Panc1 (cell line): ENCODE measurements around the gene NOA1. TPM values are rescaled to one million over a fixed set of nuclear protein-coding genes. Genes with fewer than 3 reads are reported as not detected.

ENCODE experiments used
- ATAC-seq: fragments of 200-7000 bp; cut with Tn5 transposase; 2 replicates; pipeline ENCODE4 v1.9.1; 2020; ENCODE audit warnings: mild to moderate bottlenecking, moderate library complexity
- BruUV-seq: library from RNA; stranded (reverse); fragments of 400-500 nt; replicated peaks from 2 replicates; lab custom pipeline; 2021; lab: Mats Ljungman, UMichigan
- CTCF ChIA-PET: fragments of 300-600 bp; sonication (Branson Sonifier 250); formaldehyde crosslinking; loops from one replicate; lab custom pipeline; 2022; ENCODE audit warnings: antibody characterized with exemption; lab: Charles Lee
- POLR2A ChIA-PET: fragments of 300-600 bp; sonication (Branson Sonifier 250); formaldehyde crosslinking; loops from one replicate; lab custom pipeline; 2022; ENCODE audit warnings: antibody characterized with exemption; lab: Charles Lee
- DNase-seq: peaks from one replicate; pipeline ENCODE4 v3.0.0-alpha.2; 2010; ENCODE audit warnings: low read depth, low spot score
- H3K27ac ChIP-seq: 2 replicates; pipeline ENCODE4 v1.5.1; 2011; ENCODE audit warnings: mild to moderate bottlenecking, low read length, inconsistent platforms
- H3K27me3 ChIP-seq: fragments of 200-500 bp; sonication (Bioruptor generic); 2 replicates; pipeline ENCODE4 v1.6.0; 2014; ENCODE audit warnings: low read length, inconsistent platforms; ENCODE audit not compliant: control insufficient read depth, insufficient read depth
- H3K36me3 ChIP-seq: fragments of 200-500 bp; sonication (Bioruptor generic); 2 replicates; pipeline ENCODE4 v1.5.1; 2014; ENCODE audit warnings: inconsistent platforms, mild to moderate bottlenecking, low read length, moderate library complexity; ENCODE audit not compliant: control insufficient read depth, insufficient read depth
- H3K4me1 ChIP-seq: 2 replicates; pipeline ENCODE4 v1.5.1; 2011; ENCODE audit warnings: inconsistent platforms, mild to moderate bottlenecking, low read length, moderate library complexity; ENCODE audit not compliant: control insufficient read depth, insufficient read depth
- H3K4me3 ChIP-seq, 2 experiments: 2 replicates each; pipeline ENCODE4 v1.5.1; 2011 to 2012; ENCODE audit warnings: low read depth in 2 of 2, low read length in 2 of 2, mild to moderate bottlenecking in 2 of 2, inconsistent platforms in 1 of 2, moderate library complexity in 1 of 2
- H3K9me3 ChIP-seq: fragments of 200-500 bp; sonication (Bioruptor generic); 2 replicates; pipeline ENCODE4 v1.5.1; 2014; ENCODE audit warnings: low read depth, mild to moderate bottlenecking, inconsistent platforms, low read length, moderate library complexity; ENCODE audit not compliant: control insufficient read depth, insufficient read depth
- POLR2AphosphoS5 ChIP-seq: IDR thresholded peaks from 2 replicates; pipeline ENCODE4 v1.6.1; 2012; ENCODE audit warnings: mild to moderate bottlenecking, low read depth, low read length, moderate library complexity
- SIN3A ChIP-seq: IDR thresholded peaks from 2 replicates; pipeline ENCODE4 v1.6.1; 2012; ENCODE audit warnings: low read depth, mild to moderate bottlenecking, low read length, moderate library complexity, borderline replicate concordance; ENCODE audit not compliant: insufficient read depth
- TCF7L2 ChIP-seq: IDR thresholded peaks from 2 replicates; pipeline ENCODE4 v1.6.1; 2011; ENCODE audit warnings: mild to moderate bottlenecking, low read depth, low read length, inconsistent platforms
- in situ Hi-C: cut with HindIII; loops from 2 replicates; pipeline ENCODE4 v1.10.0; 2016; ENCODE audit warnings: low sequenced_read_pairs, low pct_unique_long_range_greater_than_20kb
- intact Hi-C: fragments of 100-400 bp; cut with micrococcal nuclease; formaldehyde crosslinking; loops from one replicate; pipeline ENCODE4 v1.10.0; 2022; ENCODE audit not compliant: unreplicated experiment
- total RNA-seq: library from RNA; stranded (reverse); gene quantifications from one replicate; pipeline ENCODE4 v1.2.1, GENCODE V29; 2021; ENCODE audit not compliant: unreplicated experiment
- TF ChIP-seq, protein P1 (sequence below): fragments of 450-650 bp; IDR thresholded peaks from 2 replicates; pipeline ENCODE4 v1.5.1; 2017; ENCODE audit warnings: mild to moderate bottlenecking
- TF ChIP-seq, protein P2 (sequence below), 2 experiments: IDR thresholded peaks; 2 replicates each; pipeline ENCODE4 v1.6.1; 2011 to 2012; ENCODE audit warnings: low read depth in 2 of 2, control low read depth in 1 of 2, low read length in 1 of 2, mild to moderate bottlenecking in 1 of 2, moderate library complexity in 1 of 2; ENCODE audit not compliant: insufficient read depth in 1 of 2

The NOA1 gene
- total RNA-seq, 1 experiment from 2014 or later: 11.8 TPM

DNA sequence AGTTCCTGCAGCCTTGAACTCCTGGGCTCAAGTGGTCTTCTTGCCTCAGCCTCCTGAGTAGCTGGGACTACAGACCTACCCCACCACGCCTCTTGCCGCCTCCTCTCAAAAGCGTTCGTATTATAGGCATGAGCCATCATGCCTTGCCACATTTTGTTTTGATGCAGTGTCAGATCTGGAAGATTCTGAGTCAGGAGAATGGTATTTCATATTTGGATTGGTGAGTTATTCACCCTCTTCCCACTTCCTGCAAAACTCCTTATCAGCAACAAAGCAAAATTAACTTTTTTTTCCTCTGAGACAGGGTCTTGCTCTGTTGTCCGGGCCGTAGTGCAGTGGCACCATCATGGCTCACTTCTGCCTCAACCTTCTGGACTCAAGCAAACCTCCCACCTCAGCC, 40.1 kb downstream of the NOA1 start:
- CTCF ChIA-PET: no interaction called here
- no peak overlapping the region for H3K4me3 ChIP-seq
- no peaks in the 10 kb centered on the region for H3K27me3 ChIP-seq
- in situ Hi-C loops (no loop called here), intact Hi-C loops (no loop called here)
- DNase-seq (peak; percentile 47), ATAC-seq (peak; percentile 63; the same call in 1 of the 2 replicates)
- no peaks in the 10 kb centered on the region; the same call in 1 of the 2 replicates for H3K36me3 ChIP-seq
- TF ChIP-seq, protein P1, sequence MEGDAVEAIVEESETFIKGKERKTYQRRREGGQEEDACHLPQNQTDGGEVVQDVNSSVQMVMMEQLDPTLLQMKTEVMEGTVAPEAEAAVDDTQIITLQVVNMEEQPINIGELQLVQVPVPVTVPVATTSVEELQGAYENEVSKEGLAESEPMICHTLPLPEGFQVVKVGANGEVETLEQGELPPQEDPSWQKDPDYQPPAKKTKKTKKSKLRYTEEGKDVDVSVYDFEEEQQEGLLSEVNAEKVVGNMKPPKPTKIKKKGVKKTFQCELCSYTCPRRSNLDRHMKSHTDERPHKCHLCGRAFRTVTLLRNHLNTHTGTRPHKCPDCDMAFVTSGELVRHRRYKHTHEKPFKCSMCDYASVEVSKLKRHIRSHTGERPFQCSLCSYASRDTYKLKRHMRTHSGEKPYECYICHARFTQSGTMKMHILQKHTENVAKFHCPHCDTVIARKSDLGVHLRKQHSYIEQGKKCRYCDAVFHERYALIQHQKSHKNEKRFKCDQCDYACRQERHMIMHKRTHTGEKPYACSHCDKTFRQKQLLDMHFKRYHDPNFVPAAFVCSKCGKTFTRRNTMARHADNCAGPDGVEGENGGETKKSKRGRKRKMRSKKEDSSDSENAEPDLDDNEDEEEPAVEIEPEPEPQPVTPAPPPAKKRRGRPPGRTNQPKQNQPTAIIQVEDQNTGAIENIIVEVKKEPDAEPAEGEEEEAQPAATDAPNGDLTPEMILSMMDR: no peak
- TF ChIP-seq, protein P2, sequence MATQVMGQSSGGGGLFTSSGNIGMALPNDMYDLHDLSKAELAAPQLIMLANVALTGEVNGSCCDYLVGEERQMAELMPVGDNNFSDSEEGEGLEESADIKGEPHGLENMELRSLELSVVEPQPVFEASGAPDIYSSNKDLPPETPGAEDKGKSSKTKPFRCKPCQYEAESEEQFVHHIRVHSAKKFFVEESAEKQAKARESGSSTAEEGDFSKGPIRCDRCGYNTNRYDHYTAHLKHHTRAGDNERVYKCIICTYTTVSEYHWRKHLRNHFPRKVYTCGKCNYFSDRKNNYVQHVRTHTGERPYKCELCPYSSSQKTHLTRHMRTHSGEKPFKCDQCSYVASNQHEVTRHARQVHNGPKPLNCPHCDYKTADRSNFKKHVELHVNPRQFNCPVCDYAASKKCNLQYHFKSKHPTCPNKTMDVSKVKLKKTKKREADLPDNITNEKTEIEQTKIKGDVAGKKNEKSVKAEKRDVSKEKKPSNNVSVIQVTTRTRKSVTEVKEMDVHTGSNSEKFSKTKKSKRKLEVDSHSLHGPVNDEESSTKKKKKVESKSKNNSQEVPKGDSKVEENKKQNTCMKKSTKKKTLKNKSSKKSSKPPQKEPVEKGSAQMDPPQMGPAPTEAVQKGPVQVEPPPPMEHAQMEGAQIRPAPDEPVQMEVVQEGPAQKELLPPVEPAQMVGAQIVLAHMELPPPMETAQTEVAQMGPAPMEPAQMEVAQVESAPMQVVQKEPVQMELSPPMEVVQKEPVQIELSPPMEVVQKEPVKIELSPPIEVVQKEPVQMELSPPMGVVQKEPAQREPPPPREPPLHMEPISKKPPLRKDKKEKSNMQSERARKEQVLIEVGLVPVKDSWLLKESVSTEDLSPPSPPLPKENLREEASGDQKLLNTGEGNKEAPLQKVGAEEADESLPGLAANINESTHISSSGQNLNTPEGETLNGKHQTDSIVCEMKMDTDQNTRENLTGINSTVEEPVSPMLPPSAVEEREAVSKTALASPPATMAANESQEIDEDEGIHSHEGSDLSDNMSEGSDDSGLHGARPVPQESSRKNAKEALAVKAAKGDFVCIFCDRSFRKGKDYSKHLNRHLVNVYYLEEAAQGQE (IDR thresholded peaks at IDR 0.05; ENCODE audit: insufficient read depth in 1 of 2, low read depth in 2 of 2, low read length in 1 of 2): no peak
- TF ChIP-seq POLR2AphosphoS5: no peak
- TF ChIP-seq TCF7L2: no peak
- TF ChIP-seq SIN3A: no peak
- no peaks in the 10 kb centered on the region for H3K9me3 ChIP-seq
- no TSS peak for BruUV-seq
- H3K27ac ChIP-seq: no peak overlapping the region
- POLR2A ChIA-PET: no interaction called here
- no peaks in the 10 kb centered on the region for H3K4me1 ChIP-seq

DNA sequence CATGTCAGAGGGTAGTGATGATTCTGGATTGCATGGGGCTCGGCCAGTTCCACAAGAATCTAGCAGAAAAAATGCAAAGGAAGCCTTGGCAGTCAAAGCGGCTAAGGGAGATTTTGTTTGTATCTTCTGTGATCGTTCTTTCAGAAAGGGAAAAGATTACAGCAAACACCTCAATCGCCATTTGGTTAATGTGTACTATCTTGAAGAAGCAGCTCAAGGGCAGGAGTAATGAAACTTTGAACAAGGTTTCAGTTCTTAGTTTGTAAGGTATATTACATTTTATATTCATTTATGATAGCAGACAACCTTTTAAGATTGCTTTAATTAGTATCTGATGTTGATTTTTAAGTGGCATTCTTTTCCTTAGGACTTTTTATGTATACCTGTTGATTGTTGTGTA, 45.5 kb downstream of the NOA1 start:
- ATAC-seq: no peak
- CTCF ChIA-PET: no interaction called here

More for the DNA sequence above, 45.5 kb downstream of the NOA1 start:
- Histone ChIP-seq H3K4me1 (no peaks in the 10 kb centered on the region), H3K36me3 (no peaks in the 10 kb centered on the region; the same call in none of the 2 replicates), H3K9me3 (no peaks in the 10 kb centered on the region), H3K27me3 (no peaks in the 10 kb centered on the region), H3K4me3 (no peak overlapping the region), H3K27ac (no peak overlapping the region)
- POLR2A ChIA-PET: no interaction called here
- intact Hi-C loops: no loop called here
- DNase-seq: no peak
- no TSS peak for BruUV-seq
- in situ Hi-C loops: no loop called here
- TF ChIP-seq, protein P1: no peak
- TF ChIP-seq POLR2AphosphoS5: no peak
- no peak for TF ChIP-seq SIN3A
- TF ChIP-seq, protein P2 (IDR thresholded peaks at IDR 0.05; ENCODE audit: insufficient read depth in 1 of 2, low read depth in 2 of 2, low read length in 1 of 2): no peak
- TF ChIP-seq TCF7L2: no peak
